Amygdala (tissue), 56 donors: ENCODE measurements around the gene YPEL1.
"Not testable (repeated sequence)": the region's sequence is repeated elsewhere in the genome, so short reads cannot be mapped to it uniquely, and the experiment has no call there.

Source experiments
- DNase-seq, 56 donors: peaks; one replicate each; lab custom pipeline; 2025; lab: John Stamatoyannopoulos, UW

YPEL1 gene

GRCh38 chr22:21754523-21754922 lies 18.9 kb upstream of the YPEL1 start:
- peak in 11 of 56 donors; percentile 20 to 49 (median 37) for DNase-seq

- no peak for DNase-seq
Measured at GRCh38 chr22:21753374-21754111, 17.9 kb upstream of the YPEL1 start.

DNA sequence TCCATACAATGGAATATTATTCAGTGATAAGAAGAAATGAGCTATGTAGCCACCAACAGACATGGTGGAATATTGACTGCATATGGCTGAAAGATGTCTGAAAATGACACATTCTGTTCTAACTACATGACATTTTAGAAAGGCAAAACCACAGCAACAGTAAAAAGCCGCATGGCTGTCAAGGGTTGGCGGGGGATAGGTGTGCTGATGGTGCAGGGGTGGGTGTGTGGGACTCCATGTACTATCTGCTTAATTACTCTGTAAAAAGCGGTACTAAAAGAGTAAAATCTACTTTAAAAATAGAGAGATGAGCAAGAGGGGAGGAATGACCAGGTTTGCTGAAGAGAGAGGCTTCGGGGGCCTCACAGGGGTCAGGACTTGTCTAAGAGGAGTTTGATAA lies 16.7 kb upstream of the YPEL1 start:
- peak in 1 of 56 donors; percentile 10 for DNase-seq

DNA sequence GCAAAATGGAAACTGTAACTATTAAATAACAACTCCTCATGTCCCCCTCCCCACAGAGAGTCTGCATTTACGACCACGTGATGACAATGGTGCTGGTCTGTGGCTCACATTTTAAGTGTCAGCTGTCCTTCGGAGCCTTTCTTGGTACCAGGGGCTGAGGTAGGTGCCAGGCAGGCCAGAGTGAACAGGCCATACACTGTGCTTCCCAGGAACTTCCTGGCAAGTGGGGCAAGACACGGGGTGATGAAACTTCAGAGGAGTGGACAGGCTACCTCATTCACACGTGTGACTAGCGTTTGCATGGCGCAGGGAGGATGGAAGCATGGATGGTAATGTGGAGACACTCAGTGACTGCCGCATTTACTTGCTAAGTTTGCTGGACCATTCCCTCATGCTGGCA lies 10.4 kb upstream of the YPEL1 start:
- DNase-seq, result no peak

DNA sequence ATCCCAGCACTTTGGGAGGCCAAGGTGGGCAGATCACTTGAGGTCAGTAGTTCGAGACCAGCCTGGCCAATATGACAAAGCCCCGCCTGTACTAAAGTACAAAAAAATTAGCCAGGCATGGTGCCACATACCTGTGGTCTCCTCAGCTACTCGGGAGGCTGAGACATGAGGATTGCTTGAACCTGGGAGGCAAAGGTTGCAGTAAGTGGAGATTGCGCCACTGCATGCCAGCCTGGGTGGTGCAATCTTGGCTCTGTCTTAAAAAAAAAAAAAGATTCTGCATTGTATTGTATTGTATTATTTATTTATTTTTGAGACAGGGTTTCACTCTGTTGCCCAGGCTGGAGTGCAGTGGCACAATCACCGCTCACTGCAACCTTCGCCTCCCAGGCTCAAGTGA lies 9.3 kb upstream of the YPEL1 start:
- not testable (repeated sequence) for DNase-seq

DNA sequence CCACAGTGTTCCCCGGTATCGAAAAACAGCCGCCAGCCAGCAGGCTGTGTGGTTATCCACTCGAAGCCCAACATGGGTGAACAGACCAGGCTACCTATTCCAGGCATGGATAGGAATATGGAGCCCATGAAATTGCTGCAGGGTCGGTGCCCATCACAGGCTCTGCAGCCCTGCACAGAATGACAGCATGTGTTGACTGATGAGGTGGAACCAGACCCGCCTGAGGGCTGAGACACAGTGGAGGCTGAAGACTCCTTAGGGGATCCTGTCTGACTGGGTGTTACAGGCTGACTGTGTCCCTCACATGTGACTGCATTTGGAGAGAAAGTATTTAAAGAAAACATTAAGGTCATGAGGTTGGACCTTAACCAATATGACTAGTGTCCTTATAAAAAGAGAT lies 6.2 kb upstream of the YPEL1 start:
- no peak for DNase-seq

DNA sequence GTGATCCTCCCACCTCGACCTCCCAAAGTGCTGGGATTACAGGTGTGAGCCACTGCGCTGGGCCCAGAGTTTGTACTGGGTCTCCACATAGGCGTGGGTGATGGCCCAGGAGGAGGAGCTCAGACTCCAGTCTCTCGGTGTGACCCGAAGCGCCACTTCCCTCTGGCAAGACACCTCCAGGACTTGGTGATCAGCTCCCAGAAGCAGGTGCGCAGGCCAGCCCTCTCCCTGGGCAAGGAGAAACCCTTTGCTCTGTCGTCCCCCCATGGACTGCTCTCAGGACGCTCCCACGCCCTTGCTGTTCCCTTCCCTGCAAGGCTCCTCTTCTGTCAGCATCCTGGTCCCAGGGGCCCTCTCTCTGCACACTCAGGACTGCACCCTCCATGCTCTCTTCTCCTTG lies 5.5 kb upstream of the YPEL1 start:
- no peak for DNase-seq

GRCh38 chr22:21739828-21740377 lies 4.3 kb upstream of the YPEL1 start:
- DNase-seq, result no peak

DNA sequence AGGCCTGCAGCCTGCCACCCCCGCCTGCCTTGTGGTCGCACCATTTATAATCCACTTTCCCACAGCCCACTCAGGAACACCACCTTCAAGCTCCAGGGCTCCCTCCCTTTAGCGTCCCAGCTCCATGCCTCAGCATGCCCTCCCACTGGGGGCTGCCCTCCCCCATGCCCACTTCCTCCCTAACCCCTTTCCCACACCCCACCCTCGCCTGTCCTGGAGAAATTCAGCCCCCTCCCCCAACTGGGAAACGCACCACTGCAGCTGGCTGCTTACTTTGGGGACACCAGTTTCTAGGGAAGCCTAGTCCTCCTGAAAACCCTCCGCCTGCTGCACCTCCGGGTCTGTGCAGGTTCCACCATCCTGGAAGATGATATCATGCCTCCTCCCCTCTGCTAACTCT lies 3.4 kb upstream of the YPEL1 start:
- no peak for DNase-seq

DNA sequence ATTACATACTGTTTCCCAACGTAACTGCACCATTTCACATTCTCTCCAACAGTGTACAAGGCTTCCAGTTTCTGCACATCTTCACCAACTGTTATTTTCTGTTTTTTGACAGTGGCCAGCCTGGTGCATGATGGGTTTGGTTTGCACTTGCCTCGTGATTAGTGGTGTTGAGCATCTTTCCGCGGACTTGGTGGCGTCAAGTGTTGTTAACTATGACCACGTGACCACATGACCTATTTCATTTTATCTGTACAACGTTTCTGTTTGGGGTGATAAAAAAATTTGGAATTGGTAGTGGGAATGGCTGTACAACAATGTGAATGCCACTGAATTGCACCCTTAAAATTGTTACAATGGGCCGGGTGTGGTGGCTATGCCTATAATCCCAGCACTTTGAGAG lies 2.5 kb upstream of the YPEL1 start:
- no peak for DNase-seq

DNA sequence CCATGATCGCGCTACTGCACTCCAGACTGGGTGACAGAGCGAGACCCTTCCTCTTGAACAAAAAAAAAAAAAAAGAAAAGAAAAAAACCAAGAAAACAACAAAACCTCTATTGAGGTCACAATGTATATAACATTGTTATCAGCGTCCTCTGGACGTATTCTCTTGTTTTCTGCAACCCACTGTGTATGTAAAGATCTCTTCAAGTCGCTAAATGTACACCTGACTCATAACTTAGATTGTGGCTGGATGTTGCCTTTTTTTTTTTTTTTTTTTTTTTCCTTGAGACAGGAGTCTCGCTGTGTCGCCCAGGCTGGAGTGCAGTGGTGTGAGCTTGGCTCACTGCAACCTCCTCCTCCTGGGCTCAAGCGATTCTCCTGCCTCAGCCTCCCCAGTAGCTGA lies 1.4 kb upstream of the YPEL1 start:
- no peak for DNase-seq

- DNase-seq, result peak in 1 of 56 donors; percentile 61
Measured at GRCh38 chr22:21736084-21736642, 569 bp upstream of the YPEL1 start.

GRCh38 chr22:21734540-21735199 lies 924 bp downstream of the YPEL1 start:
- DNase-seq, result no peak

DNA sequence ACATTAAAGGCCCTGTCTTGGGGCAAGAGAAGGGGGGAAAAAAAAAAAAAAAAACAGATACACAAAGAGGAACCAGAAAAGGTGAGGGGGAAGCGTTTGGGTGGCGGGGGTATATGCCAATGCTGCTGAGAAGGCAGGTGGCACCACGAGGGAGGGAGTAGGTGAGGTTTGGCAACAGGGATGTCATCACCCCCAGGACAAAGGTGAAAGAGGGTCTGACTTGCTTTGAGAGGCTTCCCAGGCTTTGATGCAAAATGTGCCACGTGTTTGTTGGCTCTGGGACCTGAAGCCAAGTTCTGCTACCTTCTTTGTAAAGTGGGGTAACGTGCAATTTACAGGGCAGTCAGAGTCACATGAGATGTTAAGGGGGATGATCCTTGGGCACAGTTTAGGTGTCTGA lies 4.1 kb downstream of the YPEL1 start:
- DNase-seq, result no peak

DNA sequence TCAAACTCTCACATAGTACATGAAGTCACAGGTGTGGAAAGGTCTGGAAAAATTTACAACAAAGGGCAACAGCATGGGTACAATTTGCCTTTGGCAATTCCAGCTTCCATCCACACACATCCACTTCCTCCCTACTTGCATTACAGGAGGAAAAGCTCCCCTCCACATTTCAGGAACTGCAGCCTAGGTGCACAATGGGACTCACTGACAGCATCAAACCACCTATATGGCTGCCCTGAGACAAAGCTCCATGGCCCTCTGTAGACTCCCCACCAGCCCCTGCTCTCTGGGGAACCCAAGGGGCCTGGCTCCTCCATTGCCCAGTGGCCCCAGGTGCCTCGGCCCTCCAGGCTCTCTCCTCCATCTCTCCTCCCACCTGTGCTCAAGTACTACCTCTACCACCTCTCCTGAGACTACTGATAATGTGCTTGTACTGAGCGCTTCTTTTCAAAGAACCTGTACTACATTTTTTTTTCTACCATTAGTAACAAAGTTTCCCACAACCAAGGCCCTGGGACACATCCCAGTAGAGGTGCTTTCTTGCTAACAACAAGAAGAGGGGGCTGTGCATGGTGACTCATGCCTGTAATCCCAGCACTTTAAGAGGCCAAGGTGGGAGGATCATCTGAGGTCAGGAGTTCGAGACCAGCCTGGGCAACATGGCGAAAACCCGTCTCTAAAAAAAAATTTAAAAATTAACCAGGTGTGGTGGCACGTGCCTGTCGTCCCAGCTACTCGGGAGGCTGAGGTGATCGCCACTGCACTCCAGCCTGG lies 4.9 kb downstream of the YPEL1 start:
- DNase-seq, result no peak

- DNase-seq, result not testable (repeated sequence)
Measured at GRCh38 chr22:21729184-21729583, 6.4 kb downstream of the YPEL1 start.

DNA sequence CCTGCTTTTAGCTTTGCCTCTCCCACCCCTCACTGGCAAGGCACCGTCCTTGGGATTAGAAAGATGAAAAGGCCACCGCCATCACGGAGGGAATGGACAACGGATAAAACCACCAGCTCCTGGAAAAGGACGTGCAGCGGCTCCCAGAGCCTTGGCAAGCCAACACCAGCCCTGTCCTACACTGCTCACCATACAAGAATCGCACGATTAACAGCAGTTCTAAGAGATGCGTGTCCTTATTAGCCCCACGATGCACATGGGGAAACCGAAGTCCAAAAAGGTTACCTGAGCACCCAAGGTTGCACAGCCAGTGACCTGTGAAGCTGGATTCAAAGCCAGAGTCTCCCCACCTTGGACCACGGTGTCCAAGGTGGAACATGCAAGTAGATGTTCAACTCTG lies 7.3 kb downstream of the YPEL1 start:
- DNase-seq, result no peak

DNA sequence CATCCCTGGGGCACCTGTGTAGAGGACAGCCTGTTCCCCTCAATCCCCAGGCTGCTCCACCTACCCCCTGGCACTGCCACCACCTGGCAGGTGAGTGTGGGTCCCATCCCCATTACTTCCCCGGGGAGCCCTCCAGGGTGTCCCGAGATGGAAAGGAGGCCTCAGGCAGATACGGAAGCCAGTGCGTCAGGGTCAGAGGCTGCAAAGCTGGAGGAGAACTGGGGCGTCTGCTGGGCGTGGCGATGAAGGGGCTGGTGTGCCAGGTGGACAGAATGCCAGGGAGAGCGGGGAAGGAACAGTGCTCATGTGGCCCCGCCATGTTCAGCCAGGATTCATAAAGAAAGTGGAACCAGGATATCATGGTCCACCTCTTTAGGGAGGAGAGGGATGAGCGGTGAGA lies 7.8 kb downstream of the YPEL1 start:
- no peak for DNase-seq

DNA sequence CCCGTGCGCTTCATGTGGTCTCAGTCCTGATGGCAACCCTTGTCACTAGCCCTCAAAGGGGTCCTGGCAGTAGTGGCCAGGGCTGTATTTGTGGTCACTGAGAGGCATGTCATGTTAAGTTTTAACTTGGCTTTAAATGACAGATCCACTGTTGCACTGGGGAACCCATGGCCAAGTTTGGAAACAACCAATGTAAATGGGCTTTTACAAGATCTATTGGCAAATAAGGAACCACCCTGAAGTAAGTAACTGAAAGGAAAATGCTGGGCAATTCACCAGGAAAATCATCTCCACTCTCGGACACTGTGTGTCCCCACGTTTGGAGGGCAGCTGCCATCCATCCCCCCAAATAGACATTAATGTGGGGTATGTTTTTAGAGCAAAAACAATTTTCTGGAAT lies 8.4 kb downstream of the YPEL1 start:
- no peak for DNase-seq

DNA sequence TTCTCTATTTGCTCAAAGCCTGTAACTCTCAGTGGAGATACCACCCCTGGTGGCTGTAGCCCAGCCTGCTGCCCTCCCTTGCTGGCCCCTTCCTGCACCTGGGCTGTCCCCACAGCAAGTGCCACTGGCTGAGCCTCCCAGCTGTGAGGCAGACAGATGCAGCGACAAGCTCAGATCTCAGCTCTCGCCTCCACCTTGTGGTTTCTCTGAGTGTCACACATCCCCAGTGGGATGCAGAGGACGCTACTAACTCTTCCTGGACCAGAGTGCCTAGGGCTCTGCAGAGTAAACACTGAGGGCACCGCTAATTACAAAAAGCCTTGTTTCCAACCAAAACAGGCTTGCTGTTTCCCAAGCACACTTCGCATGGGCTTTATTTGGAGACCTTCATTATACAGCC lies 8.9 kb downstream of the YPEL1 start:
- DNase-seq, result peak in 1 of 56 donors; percentile 5
